Endodermal cell (in vitro differentiated cells): ENCODE results near the gene SAMD11. TPM values are rescaled to one million over a fixed set of nuclear protein-coding genes. Genes with fewer than 3 reads are reported as not detected.

ENCODE experiments used
- DNase-seq: peaks from one replicate; pipeline ENCODE4 v3.0.0-alpha.2; 2017
- H3K27ac ChIP-seq: 2 replicates; pipeline ENCODE4 v1.5.1; 2013; ENCODE audit warnings: mild to moderate bottlenecking, low read depth, low read length, moderate library complexity
- H3K27me3 ChIP-seq: 2 replicates; pipeline ENCODE4 v1.6.1; 2013; ENCODE audit warnings: mild to moderate bottlenecking, low read length, moderate library complexity; ENCODE audit not compliant: insufficient read depth, control insufficient read depth, poor library complexity, severe bottlenecking
- H3K36me3 ChIP-seq: 2 replicates; pipeline ENCODE4 v1.7.0; 2013; ENCODE audit warnings: mild to moderate bottlenecking, low read length, moderate library complexity; ENCODE audit not compliant: control insufficient read depth, insufficient read depth
- H3K4me1 ChIP-seq: one replicate; pipeline ENCODE4 v1.7.0; 2013; ENCODE audit warnings: low read length; ENCODE audit not compliant: control insufficient read depth, insufficient read depth
- H3K4me3 ChIP-seq: 2 replicates; pipeline ENCODE4 v1.5.1; 2013; ENCODE audit warnings: mild to moderate bottlenecking, low read length, moderate library complexity
- H3K9ac ChIP-seq: 2 replicates; pipeline ENCODE4 v1.6.1; 2013; ENCODE audit warnings: mild to moderate bottlenecking, low read length, moderate library complexity; ENCODE audit not compliant: poor library complexity, severe bottlenecking; ENCODE audit errors: extremely low read depth
- H3K9me3 ChIP-seq: 2 replicates; pipeline ENCODE4 v1.6.1; 2013; ENCODE audit warnings: mild to moderate bottlenecking, low read length, moderate library complexity; ENCODE audit not compliant: control insufficient read depth
- H3K27ac Mint-ChIP-seq: 2 replicates; pipeline ENCODE4 v1.8.0; 2020; ENCODE audit warnings: mixed read lengths
- H3K27me3 Mint-ChIP-seq: 2 replicates; pipeline ENCODE4 v1.8.0; 2021; ENCODE audit warnings: mild to moderate bottlenecking, mixed read lengths; ENCODE audit not compliant: insufficient read depth
- H3K36me3 Mint-ChIP-seq: 2 replicates; pipeline ENCODE4 v1.8.0; 2020; ENCODE audit warnings: low read depth, mixed read lengths
- H3K4me1 Mint-ChIP-seq: 2 replicates; pipeline ENCODE4 v1.8.0; 2020; ENCODE audit warnings: mixed read lengths
- H3K4me3 Mint-ChIP-seq: 2 replicates; pipeline ENCODE4 v1.8.0; 2020; ENCODE audit warnings: mild to moderate bottlenecking, moderate library complexity, mixed read lengths
- H3K9me3 Mint-ChIP-seq: 2 replicates; pipeline ENCODE4 v1.8.0; 2020; ENCODE audit warnings: mild to moderate bottlenecking, mixed read lengths
- WGBS, 2 experiments: methylation state at CpG; one replicate each; pipeline versions ENCODE4 v1.1.5 to v1.1.7; 2013; ENCODE audit warnings: missing lambda C conversion rate in 2 of 2, mixed read lengths in 1 of 2; ENCODE audit not compliant: insufficient coverage in 1 of 2, insufficient read length in 1 of 2; 5-methylcytosine and 5-hydroxymethylcytosine counted together
- total RNA-seq, 2 donors: library from RNA; stranded (reverse); fragmentation: NEBNext Ultra II Directional in 1 of 2; extraction: Animal tissue kit (Norgen Biotek cat#: 25700) in 1 of 2; gene quantifications; 2 replicates in 1 of 2; 3 replicates in 1 of 2; pipeline ENCODE4 v1.2.1, GENCODE V29; 2021
- TF ChIP-seq, protein P1 (sequence below): fragments of 200-600 bp; sonication (generic); conservative IDR thresholded peaks from 2 replicates; pipeline ENCODE4 v1.5.0; 2021; ENCODE audit warnings: antibody characterized with exemption, mild to moderate bottlenecking

SAMD11 gene
- total RNA-seq, 2 donors from 2014 or later = 152 to 156 TPM

DNA sequence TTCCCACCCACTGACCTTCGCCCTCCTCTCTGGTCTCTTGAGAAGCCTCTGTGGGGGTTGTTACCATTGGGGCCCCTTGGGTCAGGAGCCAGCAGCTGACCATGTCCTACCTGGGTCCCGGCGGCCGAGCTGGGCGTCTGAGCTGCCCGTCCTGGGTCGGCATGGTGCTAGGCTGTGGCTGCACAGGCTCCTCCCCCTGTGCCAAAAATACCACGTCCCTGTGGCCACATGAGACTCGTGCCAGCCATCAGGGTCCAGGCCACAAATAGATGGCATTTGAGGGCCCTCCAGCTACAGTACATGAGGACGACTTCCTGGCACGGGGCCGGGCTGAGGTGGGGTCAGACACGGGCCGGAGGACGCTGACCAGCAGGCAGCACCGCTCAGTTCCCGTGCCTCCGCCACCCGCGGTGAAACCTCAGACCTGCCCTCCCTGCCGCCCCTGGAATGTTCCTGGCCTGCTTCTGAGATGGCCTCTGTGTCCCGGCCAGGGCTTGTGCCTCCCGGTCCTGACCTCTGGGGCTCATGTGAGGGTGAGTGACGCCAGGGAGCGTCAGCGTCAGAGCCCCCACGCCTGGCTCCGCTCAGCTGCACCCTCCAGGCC lies 58.3 kb downstream of the SAMD11 start, which contains the start of gene PERM1:
Gene PERM1 (minus strand): TSS at position 139 of the 604 bp plus-strand sequence. CDS start 1,064 bp downstream, outside the sequence.
- Histone ChIP-seq H3K27ac (no peak within 1 kb of the TSS), H3K4me3 (no peak within 1 kb of the TSS), H3K9me3 (no peaks in the 10 kb centered on the region), H3K4me1 (no peaks in the 10 kb centered on the region), H3K36me3 (no peaks in the 10 kb centered on the region), H3K9ac (no peak within 1 kb of the TSS), H3K27me3 (peaks cover 40% of the 10 kb centered on the region)
- Mint-ChIP-seq H3K27me3 (peaks cover 54% of the 10 kb centered on the region), H3K36me3 (peaks cover 3% of the 10 kb centered on the region), H3K4me3 (no peak within 1 kb of the TSS), H3K9me3 (peaks cover 5% of the 10 kb centered on the region), H3K27ac (no peak within 1 kb of the TSS), H3K4me1 (no peaks in the 10 kb centered on the region)
- TF ChIP-seq, protein P1, sequence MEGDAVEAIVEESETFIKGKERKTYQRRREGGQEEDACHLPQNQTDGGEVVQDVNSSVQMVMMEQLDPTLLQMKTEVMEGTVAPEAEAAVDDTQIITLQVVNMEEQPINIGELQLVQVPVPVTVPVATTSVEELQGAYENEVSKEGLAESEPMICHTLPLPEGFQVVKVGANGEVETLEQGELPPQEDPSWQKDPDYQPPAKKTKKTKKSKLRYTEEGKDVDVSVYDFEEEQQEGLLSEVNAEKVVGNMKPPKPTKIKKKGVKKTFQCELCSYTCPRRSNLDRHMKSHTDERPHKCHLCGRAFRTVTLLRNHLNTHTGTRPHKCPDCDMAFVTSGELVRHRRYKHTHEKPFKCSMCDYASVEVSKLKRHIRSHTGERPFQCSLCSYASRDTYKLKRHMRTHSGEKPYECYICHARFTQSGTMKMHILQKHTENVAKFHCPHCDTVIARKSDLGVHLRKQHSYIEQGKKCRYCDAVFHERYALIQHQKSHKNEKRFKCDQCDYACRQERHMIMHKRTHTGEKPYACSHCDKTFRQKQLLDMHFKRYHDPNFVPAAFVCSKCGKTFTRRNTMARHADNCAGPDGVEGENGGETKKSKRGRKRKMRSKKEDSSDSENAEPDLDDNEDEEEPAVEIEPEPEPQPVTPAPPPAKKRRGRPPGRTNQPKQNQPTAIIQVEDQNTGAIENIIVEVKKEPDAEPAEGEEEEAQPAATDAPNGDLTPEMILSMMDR = no peak
- 74 to 85% methylated on average over 14 to 28 of the region's 28 CpGs for WGBS, 2 experiments
- DNase-seq = no peak

DNA sequence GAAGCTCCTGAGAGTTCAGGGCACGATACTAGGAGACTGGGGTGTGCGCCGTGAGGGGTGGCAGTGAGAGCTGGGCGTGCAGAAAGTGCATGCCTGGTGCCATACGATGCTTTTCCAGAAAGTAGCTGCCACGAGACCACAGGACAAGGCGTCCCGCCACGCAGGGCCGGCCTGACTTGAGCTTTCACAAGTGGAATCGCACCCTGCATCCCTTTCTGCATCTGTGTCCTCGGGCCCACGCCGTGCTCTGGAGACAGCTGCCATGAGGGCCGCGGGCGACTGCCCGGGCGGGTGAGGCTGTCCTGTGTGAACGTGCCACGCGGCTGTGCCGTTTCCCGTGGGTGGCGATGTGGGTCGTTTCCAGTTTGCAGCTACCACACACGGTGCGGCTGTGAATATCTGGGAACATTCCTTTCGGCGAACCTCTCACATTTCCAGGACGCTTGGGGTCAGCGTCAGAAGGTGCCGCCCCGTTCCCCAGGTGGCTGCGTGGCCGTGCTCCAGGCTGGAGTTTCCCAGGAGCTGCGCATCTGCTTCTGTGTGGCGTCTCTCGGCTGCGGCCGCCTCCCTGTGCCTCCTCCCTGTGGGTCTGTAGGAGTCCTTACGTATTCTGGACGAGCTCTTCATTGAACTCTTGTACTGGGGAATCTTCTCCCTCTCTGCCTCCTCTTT lies 59.2 kb downstream of the SAMD11 start:
- no peak for DNase-seq

DNA sequence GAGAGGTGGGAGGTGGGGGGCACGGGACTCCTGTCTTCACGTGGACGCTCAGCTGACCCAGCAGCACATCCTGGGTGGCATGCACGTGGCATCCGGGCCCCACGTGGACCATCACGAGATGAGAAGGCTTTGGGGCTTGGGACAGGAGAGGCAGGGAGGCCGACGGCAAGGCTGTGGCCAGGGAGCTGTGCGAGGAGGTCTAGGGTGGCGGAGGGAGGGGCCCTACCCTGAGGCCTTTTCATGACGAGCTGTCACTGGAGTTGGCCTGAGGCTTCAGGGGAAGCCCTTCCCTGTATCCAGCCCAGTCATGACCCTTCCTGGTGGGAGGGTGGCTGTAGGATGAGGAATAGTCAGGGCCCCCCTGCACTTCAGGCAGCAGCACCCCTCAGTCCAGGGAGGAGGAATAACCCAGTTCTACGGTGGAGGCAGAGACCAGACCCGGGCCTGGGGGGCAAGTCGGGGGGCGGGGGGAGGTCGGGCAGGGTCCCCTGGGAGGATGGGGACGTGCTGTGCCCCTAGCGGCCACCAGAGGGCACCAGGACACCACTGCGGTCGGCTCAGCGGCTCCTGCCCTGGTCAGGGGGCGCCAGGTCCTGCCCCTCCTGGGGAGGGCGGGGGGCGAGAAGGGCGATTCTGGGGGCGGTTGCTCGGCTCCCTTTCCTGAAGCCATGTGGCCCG lies 60.2 kb downstream of the SAMD11 start:
- peaks cover 67% of the 10 kb centered on the region for H3K27me3 Mint-ChIP-seq
- Histone ChIP-seq H3K4me1 (no peaks in the 10 kb centered on the region), H3K4me3 (no peak overlapping the region), H3K9ac (no peak overlapping the region), H3K36me3 (no peaks in the 10 kb centered on the region), H3K9me3 (no peaks in the 10 kb centered on the region), H3K27me3 (peaks cover 55% of the 10 kb centered on the region), H3K27ac (no peak overlapping the region)
- H3K36me3 Mint-ChIP-seq = no peaks in the 10 kb centered on the region
- H3K4me1 Mint-ChIP-seq = no peaks in the 10 kb centered on the region
- WGBS, 2 experiments = 3 to 28% methylated on average over 7 to 29 of the region's 29 CpGs
- H3K9me3 Mint-ChIP-seq = peaks cover 4% of the 10 kb centered on the region
- H3K27ac Mint-ChIP-seq = no peak overlapping the region
- H3K4me3 Mint-ChIP-seq = no peak overlapping the region
- DNase-seq = peak; percentile 87
- TF ChIP-seq, protein P1 = peak; percentile 98

More for the DNA sequence above, 59.2 kb downstream of the SAMD11 start:
- Histone ChIP-seq H3K27me3 (peaks cover 45% of the 10 kb centered on the region), H3K9ac (no peak overlapping the region), H3K36me3 (no peaks in the 10 kb centered on the region), H3K4me1 (no peaks in the 10 kb centered on the region), H3K27ac (no peak overlapping the region), H3K4me3 (no peak overlapping the region), H3K9me3 (no peaks in the 10 kb centered on the region)
- H3K27me3 Mint-ChIP-seq = peaks cover 62% of the 10 kb centered on the region
- TF ChIP-seq, protein P1 = no peak
- H3K9me3 Mint-ChIP-seq = peaks cover 5% of the 10 kb centered on the region
- no peaks in the 10 kb centered on the region for H3K4me1 Mint-ChIP-seq
- WGBS, 2 experiments = 90% methylated on average over 42 to 43 of the region's 43 CpGs
- H3K36me3 Mint-ChIP-seq = peaks cover 3% of the 10 kb centered on the region
- no peak overlapping the region for H3K4me3 Mint-ChIP-seq
- H3K27ac Mint-ChIP-seq = no peak overlapping the region
